ENCODE results near the gene DLG5.

- TF ChIP-seq YY1 (IDR thresholded peaks at IDR 0.05; ENCODE audit: low read depth) (no peak), CREB1 (IDR thresholded peaks at IDR 0.05; ENCODE audit: low read depth) (no peak), NFIC (IDR thresholded peaks at IDR 0.05) (no peak), MAX (IDR thresholded peaks at IDR 0.05) (no peak)
Measured at GRCh38 chr10:77818378-77818777, 108.2 kb downstream of the DLG5 start.
